Activated CD8-positive, alpha-beta memory T cell treated with anti-CD3 and anti-CD28 coated beads, Interleukin-2, amount 50 U/mL, for 24 hours (primary cell): ENCODE data around the gene BTBD6.

Experiments
- DNase-seq: peaks from one replicate; pipeline ENCODE4 v3.0.0-alpha.2; 2020; ENCODE audit errors: extremely low read depth

The BTBD6 gene

GRCh38 chr14:105211086-105211757 is 37.1 kb upstream of the BTBD6 start:
- DNase-seq, result no peak

- DNase-seq, result no peak
These were observed 36.6 kb upstream of the BTBD6 start for GRCh38 chr14:105211758-105212089.

GRCh38 chr14:105212541-105213300 is 35.6 kb upstream of the BTBD6 start:
- DNase-seq, result no peak

GRCh38 chr14:105213361-105213760 is 35.0 kb upstream of the BTBD6 start:
- DNase-seq, result no peak

- no peak for DNase-seq
These were observed 33.9 kb upstream of the BTBD6 start for GRCh38 chr14:105214324-105214915.

GRCh38 chr14:105215602-105216001 is 32.7 kb upstream of the BTBD6 start:
- no peak for DNase-seq

GRCh38 chr14:105216490-105217247 is 31.7 kb upstream of the BTBD6 start:
- DNase-seq, result no peak

- no peak for DNase-seq
These were observed 30.6 kb upstream of the BTBD6 start for GRCh38 chr14:105217774-105218173.

GRCh38 chr14:105218611-105219010 is 29.7 kb upstream of the BTBD6 start:
- DNase-seq, result no peak

GRCh38 chr14:105219043-105219612 is 29.2 kb upstream of the BTBD6 start:
- DNase-seq, result no peak

GRCh38 chr14:105219753-105220152 is 28.6 kb upstream of the BTBD6 start:
- DNase-seq, result no peak

GRCh38 chr14:105220699-105221597 is 27.4 kb upstream of the BTBD6 start:
- no peak for DNase-seq

- DNase-seq, result no peak
These were observed 26.6 kb upstream of the BTBD6 start for GRCh38 chr14:105221598-105222178.

GRCh38 chr14:105223260-105223659 is 25.1 kb upstream of the BTBD6 start:
- no peak for DNase-seq

- DNase-seq, result no peak
These were observed 24.4 kb upstream of the BTBD6 start for GRCh38 chr14:105223770-105224544.

GRCh38 chr14:105224845-105225570 is 23.3 kb upstream of the BTBD6 start:
- DNase-seq, result no peak

- DNase-seq, result no peak
These were observed 22.1 kb upstream of the BTBD6 start for GRCh38 chr14:105226198-105226597.

GRCh38 chr14:105227346-105227745 is 21.0 kb upstream of the BTBD6 start:
- DNase-seq, result no peak

GRCh38 chr14:105228562-105228961 is 19.8 kb upstream of the BTBD6 start:
- DNase-seq, result no peak
